H1 (cell line): Measurements from ENCODE around the gene PCDH9. TPM values are rescaled to one million over a fixed set of nuclear protein-coding genes. Genes with fewer than 3 reads are reported as not detected.

Experiments
- CTCF ChIA-PET: fragments of 300-600 bp; sonication (Branson Sonifier 250); formaldehyde crosslinking; loops from one replicate; lab custom pipeline; 2021; ENCODE audit not compliant: partially characterized antibody; lab: Charles Lee
- POLR2A ChIA-PET: fragments of 300-600 bp; sonication (Branson Sonifier 250); formaldehyde crosslinking; loops from one replicate; lab custom pipeline; 2021; ENCODE audit warnings: inconsistent platforms; ENCODE audit not compliant: partially characterized antibody; lab: Charles Lee
- DNase-seq, 2 experiments: peaks; one replicate each; pipeline versions ENCODE4 v3.0.0 to v3.0.0-alpha.2; 2010 to 2022; ENCODE audit warnings: low spot score in 2 of 2, low read depth in 1 of 2, mixed read lengths in 1 of 2
- FAIRE-seq: peaks from 2 replicates; lab custom pipeline; 2011; peaks lifted over from hg19 to GRCh38; lab: Jason Lieb, UNC
- H2AFZ ChIP-seq: 2 replicates; pipeline ENCODE4 v1.8.1; 2012; ENCODE audit warnings: low read length, inconsistent platforms
- H2AK5ac ChIP-seq: 2 replicates; pipeline ENCODE4 v1.6.1; 2013; ENCODE audit warnings: low read depth, low read length
- H2BK120ac ChIP-seq: replicated peaks from 2 replicates; pipeline ENCODE3; 2013; ENCODE audit warnings: low read depth, low read length, inconsistent platforms
- H2BK12ac ChIP-seq: 2 replicates; pipeline ENCODE4 v1.6.1; 2013; ENCODE audit warnings: low read depth, low read length
- H2BK15ac ChIP-seq: 2 replicates; pipeline ENCODE4 v1.6.1; 2013; ENCODE audit warnings: low read length
- H2BK20ac ChIP-seq: 2 replicates; pipeline ENCODE4 v1.6.1; 2013; ENCODE audit warnings: low read length
- H2BK5ac ChIP-seq: 2 replicates; pipeline ENCODE4 v1.6.1; 2013; ENCODE audit warnings: low read depth, low read length
- H3K14ac ChIP-seq: 2 replicates; pipeline ENCODE4 v1.6.1; 2013; ENCODE audit warnings: inconsistent platforms; ENCODE audit not compliant: insufficient read length
- H3K18ac ChIP-seq: 2 replicates; pipeline ENCODE4 v1.6.1; 2013; ENCODE audit warnings: low read length; ENCODE audit errors: extremely low read depth
- H3K23ac ChIP-seq: 2 replicates; pipeline ENCODE4 v1.6.1; 2013; ENCODE audit warnings: inconsistent platforms; ENCODE audit not compliant: insufficient read length
- H3K23me2 ChIP-seq: 2 replicates; pipeline ENCODE4 v1.6.1; 2013; ENCODE audit warnings: low read depth, low read length
- H3K27ac ChIP-seq: 2 replicates; pipeline ENCODE4 v1.6.1; 2011; ENCODE audit warnings: low read depth, low read length, inconsistent platforms
- H3K27me3 ChIP-seq, 4 experiments: replicated peaks in 1 of 4; 1 replicate in 1 of 4; 2 replicates in 3 of 4; pipeline versions ENCODE4 v1.6.1 to v1.8.1; 2011 to 2013; ENCODE audit warnings: low read length in 3 of 4, mild to moderate bottlenecking in 3 of 4, inconsistent platforms in 2 of 4, mixed read lengths in 2 of 4, moderate library complexity in 1 of 4; ENCODE audit not compliant: control insufficient read depth in 3 of 4, insufficient read depth in 3 of 4; ENCODE audit errors: extremely low read depth in 1 of 4
- H3K36me3 ChIP-seq, 4 experiments: 2 replicates each; pipeline versions ENCODE4 v1.6.1 to v1.8.1; 2011 to 2013; ENCODE audit warnings: mild to moderate bottlenecking in 4 of 4, low read length in 3 of 4, moderate library complexity in 2 of 4, control low read depth in 1 of 4, inconsistent platforms in 1 of 4; ENCODE audit not compliant: insufficient read depth in 4 of 4, control insufficient read depth in 2 of 4
- H3K4ac ChIP-seq: replicated peaks from 2 replicates; pipeline ENCODE3; 2013; ENCODE audit warnings: low read length, low read depth, mixed read lengths, inconsistent platforms; ENCODE audit not compliant: insufficient read length
- H3K4me1 ChIP-seq, 4 experiments: replicated peaks in 1 of 4; 1 replicate in 1 of 4; 2 replicates in 3 of 4; pipeline versions ENCODE4 v1.6.1 to v1.8.1; 2011 to 2013; ENCODE audit warnings: low read length in 3 of 4, inconsistent platforms in 2 of 4, mixed read lengths in 1 of 4; ENCODE audit not compliant: insufficient read depth in 4 of 4, control insufficient read depth in 3 of 4
- H3K4me2 ChIP-seq, 2 experiments: 2 replicates each; pipeline versions ENCODE4 v1.6.1 to v1.8.1; 2011 to 2013; ENCODE audit warnings: low read depth in 2 of 2, low read length in 2 of 2, control low read depth in 1 of 2, inconsistent platforms in 1 of 2, mild to moderate bottlenecking in 1 of 2; ENCODE audit not compliant: insufficient read depth in 1 of 2
- H3K4me3 ChIP-seq, 4 experiments: fragments of 200-600, 300-600 bp in 1 of 4; sonication (generic), shearing (Covaris generic), sonication (Bioruptor Twin) in 1 of 4; 2 replicates each; pipeline versions ENCODE4 v1.5.1 to v1.8.1; 2011 to 2016; ENCODE audit warnings: low read length in 4 of 4, low read depth in 3 of 4, control low read depth in 2 of 4, inconsistent platforms in 2 of 4, mild to moderate bottlenecking in 2 of 4, mixed read lengths in 1 of 4, moderate library complexity in 1 of 4; ENCODE audit not compliant: insufficient read depth in 2 of 4; ENCODE audit errors: extremely low read depth in 1 of 4
- H3K56ac ChIP-seq: replicated peaks from 2 replicates; pipeline ENCODE3; 2013; ENCODE audit warnings: low read depth, mild to moderate bottlenecking, mixed read lengths, low read length, inconsistent platforms; ENCODE audit not compliant: insufficient read length
- H3K79me1 ChIP-seq: 2 replicates; pipeline ENCODE4 v1.6.1; 2013; ENCODE audit warnings: low read depth, low read length, control low read depth
- H3K79me2 ChIP-seq, 2 experiments: 2 replicates each; pipeline versions ENCODE4 v1.6.1 to v1.8.1; 2012 to 2013; ENCODE audit warnings: low read length in 2 of 2, mild to moderate bottlenecking in 2 of 2, inconsistent platforms in 1 of 2; ENCODE audit not compliant: insufficient read depth in 2 of 2, control insufficient read depth in 1 of 2
- H3K9ac ChIP-seq, 4 experiments: replicated peaks in 1 of 4; 1 replicate in 1 of 4; 2 replicates in 3 of 4; pipeline versions ENCODE4 v1.6.1 to v1.8.1; 2011 to 2013; ENCODE audit warnings: low read depth in 3 of 4, low read length in 3 of 4, control low read depth in 2 of 4, mild to moderate bottlenecking in 2 of 4, moderate library complexity in 2 of 4, inconsistent platforms in 1 of 4; ENCODE audit errors: extremely low read depth in 1 of 4
- H3K9me3 ChIP-seq, 2 experiments: 2 replicates each; pipeline versions ENCODE4 v1.6.1 to v1.8.1; 2012 to 2013; ENCODE audit warnings: mild to moderate bottlenecking in 2 of 2, moderate library complexity in 2 of 2, control low read depth in 1 of 2, inconsistent platforms in 1 of 2, low read depth in 1 of 2, low read length in 1 of 2, mixed read lengths in 1 of 2; ENCODE audit not compliant: insufficient read depth in 2 of 2
- H4K20me1 ChIP-seq, 2 experiments: replicated peaks in 1 of 2; 2 replicates each; pipeline versions ENCODE3 to v1.8.1; 2011 to 2013; ENCODE audit warnings: inconsistent platforms in 2 of 2, low read length in 2 of 2, mild to moderate bottlenecking in 1 of 2; ENCODE audit not compliant: insufficient read depth in 2 of 2, control insufficient read depth in 1 of 2
- H4K5ac ChIP-seq: 2 replicates; pipeline ENCODE4 v1.6.1; 2013; ENCODE audit warnings: low read length, low read depth, mixed read lengths, inconsistent platforms; ENCODE audit not compliant: insufficient read length
- H4K8ac ChIP-seq: 2 replicates; pipeline ENCODE4 v1.8.0; 2013; ENCODE audit warnings: mild to moderate bottlenecking, moderate library complexity, low read length, inconsistent platforms; ENCODE audit not compliant: insufficient read depth; ENCODE audit errors: extremely low read depth
- H4K91ac ChIP-seq: replicated peaks from 2 replicates; pipeline ENCODE3; 2013; ENCODE audit warnings: low read length, mixed read lengths, inconsistent platforms; ENCODE audit not compliant: insufficient read length
- ASH2L ChIP-seq: fragments of 200-600, 300-600 bp; sonication (generic); IDR thresholded peaks from one replicate; pipeline ENCODE4 v1.7.1; 2017; ENCODE audit warnings: low read length
- CBX5 ChIP-seq: fragments of 300-800, 300-1000 bp; sonication (generic); IDR thresholded peaks from 2 replicates; pipeline ENCODE4 v1.7.1; 2016; ENCODE audit warnings: antibody characterized with exemption, low read length, low read depth
- GABPA ChIP-seq: IDR thresholded peaks from 2 replicates; pipeline ENCODE4 v1.6.1; 2011; ENCODE audit warnings: mild to moderate bottlenecking, low read length, moderate library complexity, borderline replicate concordance; ENCODE audit not compliant: insufficient read depth
- GTF2F1 ChIP-seq: IDR thresholded peaks from 2 replicates; pipeline ENCODE4 v1.6.1; 2012; ENCODE audit warnings: low read depth, low read length, improper control_type of control experiment, borderline replicate concordance
- KDM1A ChIP-seq: fragments of 200-600, 300-600 bp; sonication (generic); IDR thresholded peaks from 2 replicates; pipeline ENCODE4 v1.7.1; 2016; ENCODE audit warnings: mild to moderate bottlenecking, low read length, borderline replicate concordance
- RNF2 ChIP-seq: fragments of 200-900, 300-1000 bp; sonication (generic); IDR thresholded peaks from 2 replicates; pipeline ENCODE4 v1.7.1; 2016; ENCODE audit warnings: borderline replicate concordance, low read depth, mild to moderate bottlenecking, antibody characterized with exemption, low read length; ENCODE audit not compliant: poor library complexity, severe bottlenecking; ENCODE audit errors: missing control alignments
- SIN3A ChIP-seq, 2 experiments: IDR thresholded peaks in 1 of 2; conservative IDR thresholded peaks in 1 of 2; 2 replicates each; pipeline ENCODE4 v1.6.1; 2011 to 2012; ENCODE audit warnings: low read length in 2 of 2, improper control_type of control experiment in 1 of 2, low read depth in 1 of 2, mild to moderate bottlenecking in 1 of 2
- SP4 ChIP-seq: IDR thresholded peaks from 2 replicates; pipeline ENCODE4 v1.6.1; 2012; ENCODE audit warnings: low read length, inconsistent platforms
- WGBS, 2 experiments: shearing (Covaris generic) in 1 of 2; methylation state at CpG; one replicate each; pipeline versions ENCODE4 v1.1.6 to v1.1.7; 2013 to 2015; ENCODE audit warnings: low lambda C conversion rate in 2 of 2, mixed read lengths in 2 of 2, inconsistent platforms in 1 of 2, low coverage in 1 of 2, missing lambda C conversion rate in 1 of 2; ENCODE audit not compliant: insufficient replicate concordance in 2 of 2, insufficient coverage in 1 of 2, insufficient read length in 1 of 2; ENCODE audit errors: extremely low coverage in 1 of 2, missing lambda C conversion rate in 1 of 2; 5-methylcytosine and 5-hydroxymethylcytosine counted together
- polyA plus RNA-seq, 7 experiments: library from polyadenylated mRNA; depleted of rRNA in 3 of 7; stranded (reverse) in 5 of 7; unstranded in 2 of 7; fragments of >200 nt in 5 of 7; fragments of 200-250 nt in 2 of 7; gene quantifications; 1 replicate in 5 of 7; 2 replicates in 1 of 7; 4 replicates in 1 of 7; pipeline versions ENCODE4 v1.2.1 to v1.2.3, GENCODE V29; 2011 to 2013; ENCODE audit warnings: missing spikeins in 2 of 7, mixed read lengths in 2 of 7
- total RNA-seq: library from RNA; stranded (reverse); fragmentation: NEBNext Ultra II Directional; extraction: Animal tissue kit (Norgen Biotek cat#: 25700); gene quantifications from 2 replicates; pipeline ENCODE4 v1.2.1, GENCODE V29; 2021

PCDH9 gene
- total and polyA plus RNA-seq, 2 of the 8 experiments (the other 6 are each of a cell fraction or from before 2014, with no cell fraction given) = 0.12 to 0.60 TPM

- Histone ChIP-seq H2BK120ac (no peak overlapping the region), H2AFZ (no peak overlapping the region), H3K27ac (no peak overlapping the region), H3K14ac (no peak overlapping the region), H2BK5ac (no peak overlapping the region), H4K5ac (no peak overlapping the region), H4K91ac (no peak overlapping the region), H3K4me1 (no peaks in the 10 kb centered on the region), H3K27me3 (no peaks in the 10 kb centered on the region), H2AK5ac (no peak overlapping the region), H3K56ac (no peak overlapping the region), H3K36me3 (peaks cover 0 to 2% (median 0%) of the 10 kb centered on the region in 4 experiments; a peak in 1 of 8 replicates), H3K23ac (no peak overlapping the region), H3K9ac (no peak overlapping the region), H2BK12ac (no peak overlapping the region), H2BK20ac (no peak overlapping the region), H3K23me2 (no peaks in the 10 kb centered on the region), H4K8ac (no peak overlapping the region), H2BK15ac (no peak overlapping the region), H3K79me1 (no peaks in the 10 kb centered on the region), H3K9me3 (peaks cover 7 to 14% of the 10 kb centered on the region in 2 experiments; a peak in 3 of 4 replicates), H3K79me2 (no peaks in the 10 kb centered on the region), H3K4me3 (no peak overlapping the region), H4K20me1 (no peaks in the 10 kb centered on the region), H3K4me2 (no peak overlapping the region), H3K4ac (no peak overlapping the region), H3K18ac (no peak overlapping the region)
- WGBS, 2 experiments = 91% methylated on average over 1 of the region's 1 CpG; no CpG with 5 or more reads in 1 of the 2 experiments
- TF ChIP-seq SP4 = no peak
- TF ChIP-seq GTF2F1 = no peak
- TF ChIP-seq SIN3A (conservative IDR thresholded peaks at IDR 0.05 in 1 of 2, IDR thresholded peaks at IDR 0.05 in 1 of 2; ENCODE audit: low read depth in 1 of 2, low read length in 2 of 2) = no peak
- TF ChIP-seq CBX5 = no peak
- TF ChIP-seq ASH2L = no peak
- no peak for TF ChIP-seq KDM1A
- TF ChIP-seq GABPA = no peak
- TF ChIP-seq RNF2 = no peak
- POLR2A ChIA-PET = no interaction called here
- CTCF ChIA-PET = no interaction called here
- DNase-seq (no peak), FAIRE-seq (no peak)
Measured at GRCh38 chr13:66275416-66275815, 954.7 kb downstream of the PCDH9 start.
